Astrocyte of the spinal cord (primary cell): Measurements from ENCODE around the gene RGS10.

Source experiments
- DNase-seq: peaks from one replicate; pipeline ENCODE4 v3.0.0; 2011; ENCODE audit warnings: low read depth, low spot score
- H3K4me3 ChIP-seq: 2 replicates; pipeline ENCODE4 v1.5.1; 2011; ENCODE audit warnings: low read depth, mild to moderate bottlenecking, low read length, moderate library complexity
- CTCF ChIP-seq: IDR thresholded peaks from 2 replicates; pipeline ENCODE4 v1.5.1; 2012; ENCODE audit warnings: low read depth, mild to moderate bottlenecking, low read length, inconsistent platforms
- in situ Hi-C: cut with HindIII; loops from 2 replicates; pipeline ENCODE4 v1.10.0; 2017; ENCODE audit warnings: low sequenced_read_pairs

RGS10 gene

GRCh38 chr10:119453313-119453712 is 89.2 kb downstream of the RGS10 start:
- TF ChIP-seq CTCF = no peak
- DNase-seq = no peak
- H3K4me3 ChIP-seq = no peak overlapping the region
- in situ Hi-C loops = no loop called here

DNA sequence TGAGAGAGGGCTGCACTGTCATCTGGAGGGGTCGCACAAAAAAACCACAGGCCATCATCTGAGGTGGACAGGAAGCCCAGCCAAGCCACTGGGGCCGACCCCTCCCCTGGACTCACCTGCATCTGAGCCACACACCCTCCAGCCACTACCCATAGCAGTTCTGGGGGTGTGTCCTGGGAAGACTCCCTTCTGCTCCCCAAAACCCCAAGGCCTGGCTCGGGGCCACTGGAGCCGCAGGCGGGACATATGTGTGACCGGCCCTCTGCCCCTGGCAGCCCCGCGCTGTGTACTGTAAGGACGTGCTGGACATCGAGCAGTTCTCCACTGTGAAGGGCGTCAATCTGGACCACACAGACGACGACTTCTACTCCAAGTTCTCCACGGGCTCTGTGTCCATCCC is 90.1 kb downstream of the RGS10 start:
- no peak overlapping the region for H3K4me3 ChIP-seq
- no peak for TF ChIP-seq CTCF
- in situ Hi-C loops = no loop called here

DNA sequence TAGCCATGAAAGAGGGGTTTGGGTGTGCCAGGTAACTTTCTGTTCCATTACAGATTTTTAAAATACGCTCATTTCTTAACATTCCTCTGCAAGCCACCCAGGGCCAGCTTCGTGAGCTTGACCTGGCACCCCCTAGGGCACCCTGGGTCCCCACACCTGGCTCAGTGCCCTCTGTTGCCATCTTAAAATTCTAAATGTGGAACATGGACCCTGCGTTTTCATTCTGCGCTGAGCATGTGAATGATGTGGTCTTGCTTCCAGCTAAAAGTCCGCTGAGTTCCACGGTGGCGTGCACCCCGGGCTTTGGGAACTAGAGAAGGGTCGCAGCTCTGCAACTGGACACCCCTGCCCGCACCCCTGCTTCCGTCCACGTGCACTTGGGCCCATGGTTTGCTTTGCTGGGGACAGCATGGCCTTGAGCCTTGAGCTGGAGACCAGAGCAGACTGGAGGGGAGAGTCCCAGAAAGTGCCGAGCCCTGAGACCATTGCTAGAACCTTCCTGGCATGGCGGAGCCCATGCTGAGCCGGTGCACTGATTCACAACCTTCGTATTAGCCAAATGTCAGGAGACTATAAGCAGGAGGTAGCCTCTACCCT is 91.1 kb downstream of the RGS10 start:
- in situ Hi-C loops = no loop called here
- no peak for TF ChIP-seq CTCF
- no peak overlapping the region for H3K4me3 ChIP-seq
- no peak for DNase-seq

More for the DNA sequence above, 90.1 kb downstream of the RGS10 start:
- DNase-seq = no peak

GRCh38 chr10:119450606-119451299 is 91.8 kb downstream of the RGS10 start:
- no peak for DNase-seq
- no peak overlapping the region for H3K4me3 ChIP-seq
- in situ Hi-C loops = no loop called here
- TF ChIP-seq CTCF = no peak
